ENCODE results near the gene PSMD12.

GRCh38 chr17:67335245-67335835 lies 31.0 kb downstream of the PSMD12 start:
- TF ChIP-seq CTCF (IDR thresholded peaks at IDR 0.05) (no peak), POLR2AphosphoS5 (IDR thresholded peaks at IDR 0.05) (no peak), POLR2A (IDR thresholded peaks at IDR 0.05) (no peak), EP300 (IDR thresholded peaks at IDR 0.05) (no peak)

Measured in stomach (tissue), 4 donors.